ENCODE measurements around the gene RBMS3. TPM values are rescaled to one million over a fixed set of nuclear protein-coding genes. Genes with fewer than 3 reads are reported as not detected.

RBMS3 gene
- total and polyA plus RNA-seq, 2 of the 8 experiments (the other 6 are each of a cell fraction or from before 2014, with no cell fraction given) = 3.7 to 6.9 TPM

GRCh38 chr3:29760226-29760685, 479.4 kb downstream of the RBMS3 start (continued):
- TF ChIP-seq, protein P1, sequence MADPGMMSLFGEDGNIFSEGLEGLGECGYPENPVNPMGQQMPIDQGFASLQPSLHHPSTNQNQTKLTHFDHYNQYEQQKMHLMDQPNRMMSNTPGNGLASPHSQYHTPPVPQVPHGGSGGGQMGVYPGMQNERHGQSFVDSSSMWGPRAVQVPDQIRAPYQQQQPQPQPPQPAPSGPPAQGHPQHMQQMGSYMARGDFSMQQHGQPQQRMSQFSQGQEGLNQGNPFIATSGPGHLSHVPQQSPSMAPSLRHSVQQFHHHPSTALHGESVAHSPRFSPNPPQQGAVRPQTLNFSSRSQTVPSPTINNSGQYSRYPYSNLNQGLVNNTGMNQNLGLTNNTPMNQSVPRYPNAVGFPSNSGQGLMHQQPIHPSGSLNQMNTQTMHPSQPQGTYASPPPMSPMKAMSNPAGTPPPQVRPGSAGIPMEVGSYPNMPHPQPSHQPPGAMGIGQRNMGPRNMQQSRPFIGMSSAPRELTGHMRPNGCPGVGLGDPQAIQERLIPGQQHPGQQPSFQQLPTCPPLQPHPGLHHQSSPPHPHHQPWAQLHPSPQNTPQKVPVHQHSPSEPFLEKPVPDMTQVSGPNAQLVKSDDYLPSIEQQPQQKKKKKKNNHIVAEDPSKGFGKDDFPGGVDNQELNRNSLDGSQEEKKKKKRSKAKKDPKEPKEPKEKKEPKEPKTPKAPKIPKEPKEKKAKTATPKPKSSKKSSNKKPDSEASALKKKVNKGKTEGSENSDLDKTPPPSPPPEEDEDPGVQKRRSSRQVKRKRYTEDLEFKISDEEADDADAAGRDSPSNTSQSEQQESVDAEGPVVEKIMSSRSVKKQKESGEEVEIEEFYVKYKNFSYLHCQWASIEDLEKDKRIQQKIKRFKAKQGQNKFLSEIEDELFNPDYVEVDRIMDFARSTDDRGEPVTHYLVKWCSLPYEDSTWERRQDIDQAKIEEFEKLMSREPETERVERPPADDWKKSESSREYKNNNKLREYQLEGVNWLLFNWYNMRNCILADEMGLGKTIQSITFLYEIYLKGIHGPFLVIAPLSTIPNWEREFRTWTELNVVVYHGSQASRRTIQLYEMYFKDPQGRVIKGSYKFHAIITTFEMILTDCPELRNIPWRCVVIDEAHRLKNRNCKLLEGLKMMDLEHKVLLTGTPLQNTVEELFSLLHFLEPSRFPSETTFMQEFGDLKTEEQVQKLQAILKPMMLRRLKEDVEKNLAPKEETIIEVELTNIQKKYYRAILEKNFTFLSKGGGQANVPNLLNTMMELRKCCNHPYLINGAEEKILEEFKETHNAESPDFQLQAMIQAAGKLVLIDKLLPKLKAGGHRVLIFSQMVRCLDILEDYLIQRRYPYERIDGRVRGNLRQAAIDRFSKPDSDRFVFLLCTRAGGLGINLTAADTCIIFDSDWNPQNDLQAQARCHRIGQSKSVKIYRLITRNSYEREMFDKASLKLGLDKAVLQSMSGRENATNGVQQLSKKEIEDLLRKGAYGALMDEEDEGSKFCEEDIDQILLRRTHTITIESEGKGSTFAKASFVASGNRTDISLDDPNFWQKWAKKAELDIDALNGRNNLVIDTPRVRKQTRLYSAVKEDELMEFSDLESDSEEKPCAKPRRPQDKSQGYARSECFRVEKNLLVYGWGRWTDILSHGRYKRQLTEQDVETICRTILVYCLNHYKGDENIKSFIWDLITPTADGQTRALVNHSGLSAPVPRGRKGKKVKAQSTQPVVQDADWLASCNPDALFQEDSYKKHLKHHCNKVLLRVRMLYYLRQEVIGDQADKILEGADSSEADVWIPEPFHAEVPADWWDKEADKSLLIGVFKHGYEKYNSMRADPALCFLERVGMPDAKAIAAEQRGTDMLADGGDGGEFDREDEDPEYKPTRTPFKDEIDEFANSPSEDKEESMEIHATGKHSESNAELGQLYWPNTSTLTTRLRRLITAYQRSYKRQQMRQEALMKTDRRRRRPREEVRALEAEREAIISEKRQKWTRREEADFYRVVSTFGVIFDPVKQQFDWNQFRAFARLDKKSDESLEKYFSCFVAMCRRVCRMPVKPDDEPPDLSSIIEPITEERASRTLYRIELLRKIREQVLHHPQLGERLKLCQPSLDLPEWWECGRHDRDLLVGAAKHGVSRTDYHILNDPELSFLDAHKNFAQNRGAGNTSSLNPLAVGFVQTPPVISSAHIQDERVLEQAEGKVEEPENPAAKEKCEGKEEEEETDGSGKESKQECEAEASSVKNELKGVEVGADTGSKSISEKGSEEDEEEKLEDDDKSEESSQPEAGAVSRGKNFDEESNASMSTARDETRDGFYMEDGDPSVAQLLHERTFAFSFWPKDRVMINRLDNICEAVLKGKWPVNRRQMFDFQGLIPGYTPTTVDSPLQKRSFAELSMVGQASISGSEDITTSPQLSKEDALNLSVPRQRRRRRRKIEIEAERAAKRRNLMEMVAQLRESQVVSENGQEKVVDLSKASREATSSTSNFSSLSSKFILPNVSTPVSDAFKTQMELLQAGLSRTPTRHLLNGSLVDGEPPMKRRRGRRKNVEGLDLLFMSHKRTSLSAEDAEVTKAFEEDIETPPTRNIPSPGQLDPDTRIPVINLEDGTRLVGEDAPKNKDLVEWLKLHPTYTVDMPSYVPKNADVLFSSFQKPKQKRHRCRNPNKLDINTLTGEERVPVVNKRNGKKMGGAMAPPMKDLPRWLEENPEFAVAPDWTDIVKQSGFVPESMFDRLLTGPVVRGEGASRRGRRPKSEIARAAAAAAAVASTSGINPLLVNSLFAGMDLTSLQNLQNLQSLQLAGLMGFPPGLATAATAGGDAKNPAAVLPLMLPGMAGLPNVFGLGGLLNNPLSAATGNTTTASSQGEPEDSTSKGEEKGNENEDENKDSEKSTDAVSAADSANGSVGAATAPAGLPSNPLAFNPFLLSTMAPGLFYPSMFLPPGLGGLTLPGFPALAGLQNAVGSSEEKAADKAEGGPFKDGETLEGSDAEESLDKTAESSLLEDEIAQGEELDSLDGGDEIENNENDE (IDR thresholded peaks at IDR 0.05; ENCODE audit: insufficient replicate concordance, low read length) = no peak
- TF ChIP-seq SP4 (IDR thresholded peaks at IDR 0.05; ENCODE audit: low read length) (no peak), SP1 (IDR thresholded peaks at IDR 0.05; ENCODE audit: low read depth, low read length) (no peak), EZH2 (IDR thresholded peaks at IDR 0.05; ENCODE audit: low read depth, low read length, severe bottlenecking) (no peak), RNF2 (IDR thresholded peaks at IDR 0.05; ENCODE audit: borderline replicate concordance, low read depth, low read length, missing control alignments, poor library complexity, severe bottlenecking) (no peak)
- TF ChIP-seq, protein P2, sequence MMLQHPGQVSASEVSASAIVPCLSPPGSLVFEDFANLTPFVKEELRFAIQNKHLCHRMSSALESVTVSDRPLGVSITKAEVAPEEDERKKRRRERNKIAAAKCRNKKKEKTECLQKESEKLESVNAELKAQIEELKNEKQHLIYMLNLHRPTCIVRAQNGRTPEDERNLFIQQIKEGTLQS (IDR thresholded peaks at IDR 0.05; ENCODE audit: insufficient read depth, low read depth, low read length) = no peak
